HG03103 (cell line): ENCODE results near the gene NUS1.
"Not testable (repeated sequence)": the region's sequence is repeated elsewhere in the genome, so short reads cannot be mapped to it uniquely, and the experiment has no call there.

Experiments
- ATAC-seq: cut with Tn5 transposase; IDR thresholded peaks from one replicate; pipeline ENCODE4 v1.9.1; 2021; ENCODE audit warnings: low read depth; ENCODE audit not compliant: unreplicated experiment

The NUS1 gene

DNA sequence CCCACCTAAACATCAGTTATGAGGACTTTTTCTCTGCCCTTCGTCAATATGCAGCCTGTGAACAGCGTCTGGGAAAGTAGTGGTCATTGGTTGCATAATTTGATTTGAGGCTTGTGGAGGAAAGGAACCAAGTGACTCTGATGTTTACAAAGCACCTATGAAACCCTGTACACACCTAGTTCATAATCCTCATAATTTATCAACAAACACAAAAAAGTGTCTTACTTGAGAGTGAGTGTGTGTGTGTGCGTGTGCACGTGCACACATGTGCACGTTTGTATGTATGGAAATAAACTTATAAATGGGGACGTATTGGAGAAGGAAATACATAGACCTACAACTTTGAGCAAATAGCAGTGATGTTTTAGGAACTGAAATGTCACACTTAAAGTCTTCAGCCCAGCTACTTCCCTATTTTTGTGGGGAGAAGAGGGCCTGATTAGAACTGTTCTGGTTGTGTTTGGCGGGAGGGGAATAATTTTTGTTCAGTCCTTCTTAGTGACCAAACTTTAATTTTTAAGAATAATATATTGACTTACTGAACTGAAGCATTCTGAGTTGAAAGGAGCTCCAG, 31.8 kb downstream of the NUS1 start:
- ATAC-seq: not testable (repeated sequence)

- no peak for ATAC-seq
Observed at GRCh38 chr6:117711369-117711768, 36.1 kb downstream of the NUS1 start.

- ATAC-seq: no peak
Observed at GRCh38 chr6:117718895-117719294, 43.6 kb downstream of the NUS1 start.

DNA sequence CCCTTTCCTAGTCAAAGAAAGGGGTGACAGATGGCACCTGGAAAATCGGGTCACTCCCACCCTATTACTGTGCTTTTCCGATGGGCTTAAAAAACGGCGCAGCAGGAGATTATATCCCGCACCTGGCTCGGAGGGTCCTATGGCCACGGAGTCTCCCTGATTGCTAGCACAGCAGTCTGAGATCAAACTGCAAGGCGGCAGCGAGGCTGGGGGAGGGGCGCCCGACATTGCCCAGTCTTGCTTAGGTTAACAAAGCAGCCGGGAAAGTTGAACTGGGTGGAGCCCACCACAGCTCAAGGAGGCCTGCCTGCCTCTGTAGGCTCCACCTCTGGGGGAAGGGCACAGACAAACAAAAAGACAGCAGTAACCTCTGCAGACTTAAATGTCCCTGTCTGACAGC, 46.3 kb downstream of the NUS1 start:
- not testable (repeated sequence) for ATAC-seq

DNA sequence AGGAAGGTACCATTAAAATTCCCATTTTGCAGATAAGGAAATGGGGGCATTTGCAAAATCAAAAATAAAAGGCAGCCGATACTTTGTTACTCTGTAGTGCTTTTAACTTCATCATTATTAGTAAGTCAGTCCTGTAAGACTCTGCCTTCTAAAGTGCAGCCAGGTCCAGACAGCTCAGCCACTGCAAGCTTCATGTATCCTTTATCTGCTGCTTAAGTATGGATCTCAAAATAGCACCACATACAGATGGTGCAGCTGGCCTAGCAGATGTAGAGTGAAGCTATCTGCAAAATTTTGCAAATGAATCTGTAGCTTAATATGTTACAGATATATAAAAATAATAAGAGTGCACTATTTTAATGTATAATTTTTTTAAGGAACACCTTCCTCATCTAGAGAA, 53.4 kb downstream of the NUS1 start:
- no peak for ATAC-seq

DNA sequence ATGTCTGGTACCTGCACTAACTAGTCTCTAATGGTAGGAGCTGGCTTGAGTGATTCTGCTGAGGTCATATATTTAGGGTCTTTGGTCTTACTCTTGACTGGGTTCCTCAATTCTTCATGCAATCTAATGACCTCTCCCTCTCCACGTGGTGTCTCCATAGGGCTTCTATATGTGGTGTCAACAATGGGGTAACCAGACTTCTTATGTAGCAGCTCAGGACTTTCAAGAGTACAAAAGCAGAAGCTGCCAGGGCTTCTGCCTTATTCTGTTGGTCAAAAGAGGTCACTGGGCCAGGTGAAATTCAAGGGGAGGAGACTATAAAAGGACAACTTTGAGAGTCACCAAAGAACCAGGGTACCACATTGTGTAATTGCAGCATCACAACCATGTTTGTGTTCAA, 54.3 kb downstream of the NUS1 start:
- no peak for ATAC-seq

DNA sequence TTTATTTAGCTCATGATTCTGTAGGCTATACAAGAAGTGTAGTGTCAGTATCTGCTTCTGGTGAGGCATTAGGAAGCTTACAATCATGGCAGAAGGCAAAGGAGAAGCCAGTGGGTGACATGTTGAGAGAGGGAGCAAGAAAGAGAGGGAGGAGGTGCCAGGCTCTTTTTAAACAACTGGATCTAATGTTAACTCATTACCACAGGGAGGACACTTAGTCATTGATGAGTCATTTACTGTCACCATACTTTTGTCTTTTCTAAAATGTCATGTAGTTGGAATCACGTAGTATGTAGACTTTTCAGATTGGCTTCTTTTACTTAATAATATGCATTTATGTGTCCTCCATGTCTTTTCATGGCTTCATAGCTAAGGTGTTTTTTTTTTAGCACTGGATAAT, 58.1 kb downstream of the NUS1 start:
- ATAC-seq: no peak

GRCh38 chr6:117739869-117740268, 64.6 kb downstream of the NUS1 start:
- no peak for ATAC-seq

DNA sequence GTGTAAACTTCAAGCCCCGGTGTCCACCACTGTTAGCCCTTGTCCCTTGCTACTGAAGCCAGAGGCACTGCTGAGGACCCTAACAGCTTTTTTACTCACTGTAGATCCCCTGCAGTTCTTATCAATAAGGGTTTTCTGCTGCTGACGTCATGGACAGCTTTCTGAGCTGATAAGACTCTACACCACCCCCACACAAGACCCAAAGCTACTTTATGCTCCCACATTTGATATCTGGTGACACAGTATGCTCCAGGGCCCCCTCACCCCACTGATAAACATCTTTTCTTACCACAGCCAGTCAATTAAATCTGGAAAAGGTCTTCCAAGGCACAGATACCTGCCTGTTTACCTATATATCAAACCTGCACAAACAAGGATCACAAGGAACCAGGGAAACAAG, 65.3 kb downstream of the NUS1 start:
- ATAC-seq: no peak

- not testable (repeated sequence) for ATAC-seq
Observed at GRCh38 chr6:117750675-117751074, 75.4 kb downstream of the NUS1 start.
